Measurements from ENCODE around the gene ARRB1. TPM values are rescaled to one million over a fixed set of nuclear protein-coding genes. Genes with fewer than 3 reads are reported as not detected.

The ARRB1 gene
- total RNA-seq, 1 experiment from 2014 or later: 24.2 TPM

DNA sequence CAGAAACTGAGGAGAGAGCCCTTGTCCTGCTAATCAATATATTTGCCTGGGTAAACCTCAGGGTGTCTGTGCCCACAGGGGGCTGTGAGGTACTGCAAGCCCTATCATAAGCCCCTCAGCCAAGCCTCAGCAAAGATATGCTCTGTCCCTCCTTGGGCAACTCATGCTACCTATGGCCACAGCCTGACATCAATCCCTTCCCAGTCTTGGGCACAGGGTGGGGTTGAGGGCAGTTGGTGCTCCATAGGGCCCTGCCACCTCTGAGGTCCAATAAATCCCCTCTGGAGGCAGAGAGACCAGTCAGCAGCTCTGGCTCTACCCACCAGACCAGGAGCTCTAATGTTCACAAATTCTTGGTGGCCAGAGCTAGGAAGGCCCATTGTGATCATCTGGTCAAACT lies 87.1 kb downstream of the ARRB1 start:
- DNase-seq (ENCODE audit: low read depth, low spot score): no peak
- no peak for TF ChIP-seq TCF7L2 (IDR thresholded peaks at IDR 0.05; ENCODE audit: borderline replicate concordance, extremely low read depth, insufficient read depth, insufficient read length)
- TF ChIP-seq, protein P1, sequence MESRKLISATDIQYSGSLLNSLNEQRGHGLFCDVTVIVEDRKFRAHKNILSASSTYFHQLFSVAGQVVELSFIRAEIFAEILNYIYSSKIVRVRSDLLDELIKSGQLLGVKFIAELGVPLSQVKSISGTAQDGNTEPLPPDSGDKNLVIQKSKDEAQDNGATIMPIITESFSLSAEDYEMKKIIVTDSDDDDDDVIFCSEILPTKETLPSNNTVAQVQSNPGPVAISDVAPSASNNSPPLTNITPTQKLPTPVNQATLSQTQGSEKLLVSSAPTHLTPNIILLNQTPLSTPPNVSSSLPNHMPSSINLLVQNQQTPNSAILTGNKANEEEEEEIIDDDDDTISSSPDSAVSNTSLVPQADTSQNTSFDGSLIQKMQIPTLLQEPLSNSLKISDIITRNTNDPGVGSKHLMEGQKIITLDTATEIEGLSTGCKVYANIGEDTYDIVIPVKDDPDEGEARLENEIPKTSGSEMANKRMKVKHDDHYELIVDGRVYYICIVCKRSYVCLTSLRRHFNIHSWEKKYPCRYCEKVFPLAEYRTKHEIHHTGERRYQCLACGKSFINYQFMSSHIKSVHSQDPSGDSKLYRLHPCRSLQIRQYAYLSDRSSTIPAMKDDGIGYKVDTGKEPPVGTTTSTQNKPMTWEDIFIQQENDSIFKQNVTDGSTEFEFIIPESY (IDR thresholded peaks at IDR 0.05; ENCODE audit: extremely low read depth, insufficient replicate concordance, low read length): no peak
- TF ChIP-seq EZH2 (IDR thresholded peaks at IDR 0.05): no peak
- no peak for TF ChIP-seq ELF1 (IDR thresholded peaks at IDR 0.05; ENCODE audit: borderline replicate concordance, low read depth)
- TF ChIP-seq, protein P2, sequence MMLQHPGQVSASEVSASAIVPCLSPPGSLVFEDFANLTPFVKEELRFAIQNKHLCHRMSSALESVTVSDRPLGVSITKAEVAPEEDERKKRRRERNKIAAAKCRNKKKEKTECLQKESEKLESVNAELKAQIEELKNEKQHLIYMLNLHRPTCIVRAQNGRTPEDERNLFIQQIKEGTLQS (IDR thresholded peaks at IDR 0.05): no peak
- TF ChIP-seq SRF (IDR thresholded peaks at IDR 0.05; ENCODE audit: low read depth): no peak
- no peak for TF ChIP-seq EGR1 (IDR thresholded peaks at IDR 0.05; ENCODE audit: low read depth)
- TF ChIP-seq JUND (IDR thresholded peaks at IDR 0.05): no peak
- CTCF ChIA-PET: no interaction called here
- intact Hi-C loops (cut with micrococcal nuclease): no loop called here
- H3K4me2 ChIP-seq (ENCODE audit: low read length): no peak overlapping the region
- no peaks in the 10 kb centered on the region for H3K9me2 ChIP-seq (ENCODE audit: insufficient read depth)
- H3K4me1 ChIP-seq (ENCODE audit: control insufficient read depth in 1 of 2, insufficient read depth in 2 of 2, low read length in 2 of 2): no peaks in the 10 kb centered on the region
- no TSS peak for BruUV-seq (replicated peaks)
- no peak overlapping the region for H3K4me3 ChIP-seq (replicated peaks in 1 of 2; ENCODE audit: low read depth in 1 of 2, low read length in 2 of 2)
- no peak overlapping the region for H3K27ac ChIP-seq (ENCODE audit: low read depth, low read length)
- no peaks in the 10 kb centered on the region for H3K36me3 ChIP-seq (ENCODE audit: control insufficient read depth in 1 of 2, insufficient read depth in 2 of 2, low read length in 2 of 2)
- H4K20me1 ChIP-seq (ENCODE audit: insufficient read depth): no peaks in the 10 kb centered on the region
- POLR2A ChIA-PET: no interaction called here
- H3K9ac ChIP-seq (ENCODE audit: low read length): no peak overlapping the region
- RAD21 ChIA-PET (ENCODE audit: low non-redundant PET in 1 of 2, low total read pairs in 2 of 2, uncharacterized antibody in 2 of 2, unreplicated experiment in 2 of 2): no interaction called here
- no peaks in the 10 kb centered on the region for H3K79me2 ChIP-seq (ENCODE audit: insufficient read depth, low read length)
- H3K9me3 ChIP-seq (ENCODE audit: control insufficient read depth in 1 of 2, insufficient read depth in 1 of 2, low read depth in 1 of 2, low read length in 2 of 2): no peaks in the 10 kb centered on the region
- no peak for ATAC-seq
- no peaks in the 10 kb centered on the region for H3K27me3 ChIP-seq (ENCODE audit: insufficient read depth, low read length)
- H2AFZ ChIP-seq (ENCODE audit: low read depth, low read length, poor library complexity, severe bottlenecking): no peak overlapping the region

DNA sequence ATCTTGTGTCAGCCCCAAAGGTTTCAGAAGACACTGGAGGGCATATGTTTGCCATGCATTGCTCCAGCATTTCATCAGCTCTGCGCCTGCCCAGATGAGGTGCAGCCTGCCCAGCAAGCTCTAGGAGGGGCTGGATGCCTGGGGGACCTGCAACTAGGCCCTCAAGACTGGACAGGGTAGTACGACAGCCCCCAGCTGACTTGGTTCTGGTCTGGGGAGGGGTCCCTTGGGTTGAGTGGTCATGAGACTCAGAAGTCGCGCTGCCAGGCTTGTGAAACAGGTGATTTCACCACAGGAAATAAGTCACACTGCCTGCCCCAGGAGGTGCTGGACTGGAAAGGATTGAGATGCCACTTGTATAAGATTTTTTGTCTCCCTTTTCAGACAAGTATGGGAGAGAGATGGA lies 87.5 kb downstream of the ARRB1 start:
- H3K36me3 ChIP-seq (ENCODE audit: control insufficient read depth in 1 of 2, insufficient read depth in 2 of 2, low read length in 2 of 2): no peaks in the 10 kb centered on the region
- TF ChIP-seq POLR2AphosphoS5 (IDR thresholded peaks at IDR 0.05; ENCODE audit: low read depth, low read length) (0 out of 2 replicates have a peak, but pooled peaks have one; percentile 15), CEBPB (IDR thresholded peaks at IDR 0.05; ENCODE audit: low read depth) (peak; percentile 27; the same call in 1 of the 2 replicates)
- TF ChIP-seq, protein P3, sequence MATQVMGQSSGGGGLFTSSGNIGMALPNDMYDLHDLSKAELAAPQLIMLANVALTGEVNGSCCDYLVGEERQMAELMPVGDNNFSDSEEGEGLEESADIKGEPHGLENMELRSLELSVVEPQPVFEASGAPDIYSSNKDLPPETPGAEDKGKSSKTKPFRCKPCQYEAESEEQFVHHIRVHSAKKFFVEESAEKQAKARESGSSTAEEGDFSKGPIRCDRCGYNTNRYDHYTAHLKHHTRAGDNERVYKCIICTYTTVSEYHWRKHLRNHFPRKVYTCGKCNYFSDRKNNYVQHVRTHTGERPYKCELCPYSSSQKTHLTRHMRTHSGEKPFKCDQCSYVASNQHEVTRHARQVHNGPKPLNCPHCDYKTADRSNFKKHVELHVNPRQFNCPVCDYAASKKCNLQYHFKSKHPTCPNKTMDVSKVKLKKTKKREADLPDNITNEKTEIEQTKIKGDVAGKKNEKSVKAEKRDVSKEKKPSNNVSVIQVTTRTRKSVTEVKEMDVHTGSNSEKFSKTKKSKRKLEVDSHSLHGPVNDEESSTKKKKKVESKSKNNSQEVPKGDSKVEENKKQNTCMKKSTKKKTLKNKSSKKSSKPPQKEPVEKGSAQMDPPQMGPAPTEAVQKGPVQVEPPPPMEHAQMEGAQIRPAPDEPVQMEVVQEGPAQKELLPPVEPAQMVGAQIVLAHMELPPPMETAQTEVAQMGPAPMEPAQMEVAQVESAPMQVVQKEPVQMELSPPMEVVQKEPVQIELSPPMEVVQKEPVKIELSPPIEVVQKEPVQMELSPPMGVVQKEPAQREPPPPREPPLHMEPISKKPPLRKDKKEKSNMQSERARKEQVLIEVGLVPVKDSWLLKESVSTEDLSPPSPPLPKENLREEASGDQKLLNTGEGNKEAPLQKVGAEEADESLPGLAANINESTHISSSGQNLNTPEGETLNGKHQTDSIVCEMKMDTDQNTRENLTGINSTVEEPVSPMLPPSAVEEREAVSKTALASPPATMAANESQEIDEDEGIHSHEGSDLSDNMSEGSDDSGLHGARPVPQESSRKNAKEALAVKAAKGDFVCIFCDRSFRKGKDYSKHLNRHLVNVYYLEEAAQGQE (IDR thresholded peaks at IDR 0.05; ENCODE audit: low read depth): no peak
- ChIA-PET RAD21 (ENCODE audit: low non-redundant PET in 1 of 2, low total read pairs in 2 of 2, uncharacterized antibody in 2 of 2, unreplicated experiment in 2 of 2) (no interaction called here), CTCF (no interaction called here), POLR2A (no interaction called here)
- H3K4me1 ChIP-seq (ENCODE audit: control insufficient read depth in 1 of 2, insufficient read depth in 2 of 2, low read length in 2 of 2): no peaks in the 10 kb centered on the region
- no peaks in the 10 kb centered on the region for H3K27me3 ChIP-seq (ENCODE audit: insufficient read depth, low read length)
- no peaks in the 10 kb centered on the region for H3K9me3 ChIP-seq (ENCODE audit: control insufficient read depth in 1 of 2, insufficient read depth in 1 of 2, low read depth in 1 of 2, low read length in 2 of 2)
- no peak overlapping the region for H3K9ac ChIP-seq (ENCODE audit: low read length)
- no peak overlapping the region for H2AFZ ChIP-seq (ENCODE audit: low read depth, low read length, poor library complexity, severe bottlenecking)
- H3K27ac ChIP-seq (ENCODE audit: low read depth, low read length): no peak overlapping the region
- H4K20me1 ChIP-seq (ENCODE audit: insufficient read depth): no peaks in the 10 kb centered on the region
- ATAC-seq (no peak), DNase-seq (ENCODE audit: low read depth, low spot score) (no peak)
- H3K4me3 ChIP-seq (replicated peaks in 1 of 2; ENCODE audit: low read depth in 1 of 2, low read length in 2 of 2): no peak overlapping the region
- H3K9me2 ChIP-seq (ENCODE audit: insufficient read depth): no peaks in the 10 kb centered on the region
- H3K79me2 ChIP-seq (ENCODE audit: insufficient read depth, low read length): no peaks in the 10 kb centered on the region
- H3K4me2 ChIP-seq (ENCODE audit: low read length): no peak overlapping the region
- intact Hi-C loops (cut with micrococcal nuclease): no loop called here
- BruUV-seq (replicated peaks): no TSS peak
